Right forelimb (tissue), 1 donor: ENCODE data around the gene TRUB2.
"Not testable (repeated sequence)": the region's sequence is repeated elsewhere in the genome, so short reads cannot be mapped to it uniquely, and the experiment has no call there.

ENCODE experiments used
- DNase-seq: peaks from one replicate; pipeline ENCODE4 v3.0.0-alpha.2; 2018

Gene TRUB2

DNA sequence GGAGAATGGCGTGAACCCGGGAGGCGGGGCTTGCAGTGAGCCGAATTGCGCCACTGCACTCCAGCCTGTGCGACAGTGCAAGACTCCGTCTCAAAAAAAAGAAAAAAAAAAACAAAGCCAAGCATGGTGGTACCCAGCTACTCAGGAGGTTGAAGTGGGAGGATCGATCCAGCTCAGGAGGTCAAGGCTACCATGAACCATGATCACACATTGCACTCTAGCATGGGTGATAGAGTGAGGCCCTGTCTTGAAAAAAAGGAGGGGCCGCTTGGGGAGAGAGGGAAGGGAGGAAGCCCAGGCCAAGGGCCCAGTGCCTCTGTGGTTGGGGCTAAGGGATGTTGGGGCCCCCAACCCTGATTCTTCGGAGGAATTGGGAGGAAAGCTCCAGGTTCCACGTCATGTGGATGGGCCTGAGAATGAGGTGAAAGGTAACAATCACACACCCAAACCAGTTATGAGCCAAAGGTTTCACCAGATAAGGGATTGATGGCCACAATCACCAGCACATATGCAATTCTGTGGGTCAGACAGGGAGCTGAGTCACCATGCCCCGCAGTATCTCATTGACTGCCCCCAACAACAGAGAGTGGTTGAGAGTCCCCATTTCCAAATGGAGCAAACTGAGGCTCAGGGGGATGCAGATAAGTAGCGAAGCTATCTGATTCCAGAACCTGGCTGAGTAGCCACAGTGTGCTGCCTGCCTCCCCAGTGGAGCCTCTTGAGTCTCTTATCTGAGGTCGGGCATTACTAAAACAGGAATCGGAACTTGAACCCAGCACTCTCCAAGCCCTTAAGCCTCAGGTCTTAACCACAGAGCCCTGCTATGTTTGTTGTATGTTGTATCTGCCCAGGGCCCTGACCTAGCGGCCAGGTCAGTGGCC, 25.7 kb downstream of the TRUB2 start:
- no peak for DNase-seq

DNA sequence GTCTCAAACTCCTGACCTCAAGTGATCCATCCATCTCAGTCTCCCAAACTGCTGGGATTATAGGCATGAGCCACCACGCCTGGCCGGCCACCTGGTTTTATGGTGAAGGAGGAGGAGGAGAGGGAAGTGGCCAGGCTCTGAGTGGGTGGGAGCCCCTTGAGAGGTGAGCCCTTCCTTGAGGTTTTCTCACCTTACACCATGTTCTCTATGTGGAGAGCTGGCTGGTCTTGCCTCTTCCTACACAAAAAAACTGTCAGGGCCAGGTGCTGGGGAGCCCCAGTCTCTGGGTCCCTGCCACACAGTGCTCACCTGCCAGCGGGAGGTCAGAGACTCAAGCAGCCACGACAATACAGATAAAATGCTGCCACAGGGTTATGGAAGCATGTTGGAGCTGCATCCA, 28.1 kb downstream of the TRUB2 start:
- no peak for DNase-seq

DNA sequence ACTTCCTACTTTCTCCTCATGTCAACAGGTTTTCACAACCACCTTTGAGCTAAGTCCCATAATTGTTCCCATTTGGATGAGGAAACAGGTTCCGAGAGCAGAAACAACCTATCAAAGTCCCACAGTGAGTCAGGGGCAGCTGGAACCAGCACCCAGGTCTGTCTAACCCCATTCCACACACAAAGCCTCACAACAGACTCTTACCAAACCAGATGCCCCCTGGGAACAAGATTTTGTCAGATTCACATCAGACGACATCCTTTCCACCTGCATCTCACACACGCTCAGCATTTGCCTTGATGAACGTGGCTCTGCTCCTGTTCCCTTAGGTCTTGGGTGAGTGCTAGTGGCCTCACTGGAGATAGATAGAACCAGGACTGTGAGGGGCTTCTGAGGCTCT, 29.2 kb downstream of the TRUB2 start:
- DNase-seq: no peak

DNA sequence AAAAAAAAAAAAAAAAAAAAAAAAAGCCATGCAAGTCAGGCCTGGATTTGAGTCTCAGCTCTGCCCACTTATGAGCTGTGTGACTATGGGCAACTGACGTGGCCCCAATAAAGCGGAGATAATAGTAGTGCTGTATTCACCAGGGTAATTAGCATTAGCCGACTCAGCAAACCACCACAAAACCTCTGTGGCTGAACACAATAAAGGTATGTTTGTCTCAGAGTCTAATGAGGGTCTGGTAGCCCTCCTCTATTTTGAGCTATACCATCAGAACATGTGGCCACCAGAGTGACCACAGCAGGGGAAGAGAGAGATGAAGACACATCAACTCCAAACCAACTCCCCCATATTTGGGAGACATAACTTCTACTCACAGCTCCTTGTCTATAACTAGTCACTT, 30.2 kb downstream of the TRUB2 start:
- no peak for DNase-seq

DNA sequence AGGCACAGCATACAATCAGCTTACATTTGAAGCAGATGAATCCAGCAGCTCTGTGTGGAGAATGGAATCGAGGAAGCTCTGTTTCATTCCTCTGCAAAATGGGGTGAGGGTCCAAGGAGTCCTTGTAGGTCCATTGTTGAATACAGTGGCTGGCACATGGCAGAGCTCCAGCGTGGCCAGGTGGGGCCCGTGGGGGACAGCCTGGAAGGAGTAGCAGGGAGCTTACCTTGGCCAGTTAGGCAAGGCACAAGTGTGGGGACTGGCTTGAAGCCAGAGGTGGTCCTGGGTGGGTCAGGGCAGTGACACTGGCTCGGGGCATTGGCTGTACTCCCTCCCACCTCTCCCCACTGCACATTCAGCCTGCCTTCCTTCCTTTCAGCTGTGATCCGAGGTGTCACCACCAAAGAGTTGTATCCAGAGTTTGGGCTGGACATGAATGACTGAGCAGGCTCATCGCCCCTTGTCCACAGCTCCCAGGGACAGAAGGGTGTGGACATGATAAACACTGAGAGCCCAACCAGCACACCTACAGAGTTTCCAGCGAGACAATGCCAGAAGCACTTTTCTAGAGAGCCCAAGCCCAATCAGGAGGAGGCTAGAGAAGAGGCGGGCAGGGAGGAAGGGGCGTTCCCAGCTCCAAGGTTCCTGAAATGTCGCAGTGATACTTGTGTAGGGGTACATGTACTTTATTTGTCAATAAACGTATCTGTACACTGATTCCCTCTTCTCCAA, 33.8 kb downstream of the TRUB2 start:
- DNase-seq: no peak

DNA sequence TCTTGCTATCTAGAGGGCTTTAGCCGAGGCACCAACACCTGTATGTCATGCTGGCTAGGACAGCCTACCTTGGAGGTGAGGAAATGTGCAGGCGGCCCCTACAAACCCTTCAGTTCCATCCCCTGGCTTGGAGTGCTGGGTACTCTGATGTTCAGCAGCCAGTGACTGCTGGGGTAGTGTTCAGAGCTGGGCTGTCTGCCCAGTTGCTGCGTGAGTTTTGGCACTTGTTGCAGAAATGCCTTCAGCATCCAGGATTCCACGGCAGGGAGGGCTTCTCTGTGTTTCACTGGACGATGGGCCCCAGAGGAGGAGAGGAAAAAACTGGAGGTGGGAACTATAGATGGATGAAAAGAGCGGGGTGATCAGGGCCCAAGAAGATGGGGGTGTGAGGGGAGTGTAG, 35.8 kb downstream of the TRUB2 start:
- peak; percentile 75 for DNase-seq

DNA sequence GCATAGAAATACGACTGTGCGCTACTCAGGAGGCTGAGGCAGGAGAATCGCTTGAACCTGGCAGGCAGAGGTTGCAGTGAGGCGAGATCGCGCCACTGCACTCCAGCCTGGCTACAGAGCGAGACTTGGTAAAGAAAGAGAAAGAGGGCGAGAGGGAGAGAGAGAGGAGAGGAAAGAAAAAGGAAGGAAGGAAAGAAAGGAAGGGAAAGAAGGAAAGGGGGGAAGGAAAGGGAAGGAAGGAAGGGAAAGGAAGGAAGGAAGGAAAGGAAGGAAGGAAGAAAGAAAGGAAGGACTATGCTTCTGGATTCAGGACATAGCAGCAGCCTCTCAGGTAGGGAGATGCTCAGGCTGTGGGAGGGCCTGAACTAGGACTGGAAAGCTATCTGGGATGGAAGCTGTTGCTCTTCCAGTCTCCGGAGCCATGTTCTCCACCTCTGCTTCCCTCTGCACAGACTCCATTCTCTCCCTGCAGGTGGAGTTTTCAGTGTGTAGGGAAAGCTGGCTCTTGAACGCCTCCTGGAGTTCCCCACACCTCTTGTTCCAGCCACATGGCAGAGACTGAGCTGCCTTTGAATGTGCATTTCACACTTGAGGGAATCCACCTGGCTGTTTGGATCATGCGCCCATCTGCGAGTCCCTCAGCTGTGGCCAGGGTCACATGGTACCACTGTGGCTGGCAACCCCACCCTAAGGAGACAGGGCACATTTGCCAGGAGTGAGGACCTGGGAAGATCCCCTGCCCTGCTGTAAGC, 37.0 kb downstream of the TRUB2 start:
- no peak for DNase-seq

DNA sequence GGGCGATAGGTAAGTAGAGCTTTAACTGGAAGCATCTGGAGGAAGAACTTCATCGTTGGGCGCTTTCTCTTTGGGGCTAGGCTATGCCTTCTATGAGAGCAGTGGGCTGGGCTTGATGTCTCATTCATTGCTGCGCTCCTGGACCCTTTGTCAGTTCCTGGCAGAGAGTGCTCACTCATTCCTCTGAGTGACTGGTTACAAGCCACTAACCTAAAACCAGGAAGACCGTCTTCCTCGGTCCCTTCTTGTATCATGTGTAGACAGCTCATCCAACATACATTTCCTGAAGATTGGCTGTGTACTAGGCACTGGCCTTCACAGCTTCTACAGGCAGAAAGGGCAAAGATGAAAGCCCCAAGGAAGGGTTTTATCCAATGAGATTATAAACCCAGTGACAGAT, 39.7 kb downstream of the TRUB2 start:
- DNase-seq: no peak

DNA sequence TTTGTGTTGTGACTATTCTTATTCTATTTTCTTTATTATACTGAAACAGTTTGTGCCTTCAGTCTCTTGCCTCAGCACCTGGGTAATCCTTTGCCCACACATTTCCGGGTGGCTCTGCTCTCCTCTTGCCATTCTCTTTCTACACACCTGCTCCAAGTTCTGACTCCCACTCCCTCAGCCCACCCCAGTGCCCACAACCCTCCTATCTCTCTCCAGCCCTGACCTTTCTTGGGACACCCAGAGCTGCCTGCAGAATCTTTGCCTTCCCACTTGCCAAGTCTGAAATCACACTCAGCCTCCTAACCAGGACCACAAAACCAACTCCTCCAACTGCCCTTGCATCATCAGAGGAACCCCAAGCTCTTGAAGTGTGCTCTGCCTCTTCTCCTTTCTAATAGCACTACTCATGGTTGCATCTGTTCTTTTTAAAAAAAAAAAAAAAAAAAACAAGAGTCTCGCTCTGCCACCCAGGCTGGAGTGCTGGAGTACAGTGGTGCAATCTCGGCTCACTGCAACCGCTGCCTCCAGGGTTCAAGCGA, 42.1 kb downstream of the TRUB2 start:
- no peak for DNase-seq

DNA sequence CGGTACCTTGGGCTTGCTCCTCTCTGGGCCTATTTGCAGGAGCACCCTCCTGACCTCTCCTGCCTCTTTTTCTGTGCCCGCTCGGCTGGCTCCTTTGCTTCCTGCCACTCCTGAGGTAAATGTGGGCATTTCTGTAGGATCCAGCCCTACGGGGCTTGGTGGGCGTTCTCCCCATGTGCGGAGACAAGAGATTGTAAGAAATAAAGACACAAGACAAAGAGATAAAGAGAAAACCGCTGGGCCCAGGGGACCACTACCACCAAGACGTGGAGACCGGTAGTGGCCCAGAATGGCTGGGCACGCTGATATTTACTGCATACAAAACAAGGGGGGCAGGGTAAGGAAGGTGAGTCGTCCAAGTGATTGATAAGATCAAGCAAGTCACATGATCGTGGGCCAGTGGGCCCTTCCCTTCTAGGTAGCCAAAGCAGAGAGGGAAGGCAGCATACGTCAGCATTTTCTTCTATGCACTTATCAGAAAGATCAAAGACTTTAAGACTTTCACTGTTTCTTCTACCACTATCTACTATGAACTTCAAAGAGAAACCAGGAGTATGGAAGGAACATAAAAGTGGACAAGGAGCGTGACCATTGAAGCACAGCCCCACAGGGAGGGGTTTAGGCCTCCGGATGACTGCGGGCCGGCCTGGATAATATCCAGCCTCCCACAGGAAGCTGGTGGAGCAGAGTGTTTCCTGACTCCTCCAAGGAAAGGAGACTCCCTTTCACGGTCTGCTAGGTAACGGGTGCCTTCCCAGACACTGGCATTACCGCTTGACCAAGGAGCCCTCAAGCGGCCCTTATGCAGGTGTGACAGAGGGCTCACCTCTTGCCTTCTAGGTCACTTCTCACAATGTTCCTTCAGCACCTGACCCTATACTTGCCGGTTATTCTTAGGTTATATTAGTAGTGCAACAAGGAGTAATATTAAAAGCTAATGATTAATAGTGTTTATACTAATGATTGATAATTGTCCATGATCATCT, 42.9 kb downstream of the TRUB2 start:
- not testable (repeated sequence) for DNase-seq

DNA sequence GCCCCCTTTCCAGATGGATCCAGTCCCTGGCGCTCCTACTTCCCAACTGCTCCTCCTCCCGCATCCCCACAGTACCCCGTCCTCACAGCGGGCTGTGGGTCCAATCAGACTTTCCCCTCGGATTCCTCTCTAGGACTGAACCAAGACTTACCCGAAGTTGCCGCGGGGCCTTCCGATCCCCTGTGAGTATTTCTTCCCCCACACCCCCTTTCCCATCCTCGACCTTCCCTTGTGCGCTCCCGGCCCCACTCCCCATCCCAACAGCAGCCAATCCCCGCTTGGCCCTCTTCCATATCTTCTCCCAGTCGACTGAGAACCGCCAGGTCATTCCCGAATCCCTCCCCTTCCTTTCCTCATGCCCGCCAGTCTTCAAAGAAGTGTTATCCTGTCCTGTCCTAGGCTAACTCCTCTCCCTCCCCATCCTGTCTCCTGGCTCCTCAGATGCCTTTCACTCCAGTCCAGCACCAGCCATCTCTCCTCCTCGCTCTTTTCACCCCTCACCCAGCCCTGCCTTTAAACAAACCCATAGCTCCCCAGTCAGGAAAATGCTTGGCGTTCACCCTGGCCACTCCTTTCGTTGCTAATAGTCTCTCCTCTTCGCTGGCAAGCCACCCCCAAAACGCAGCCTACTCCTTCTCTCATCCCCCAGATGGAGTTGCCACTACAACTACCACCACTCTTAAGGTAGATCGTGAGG, 45.5 kb downstream of the TRUB2 start:
- no peak for DNase-seq

DNA sequence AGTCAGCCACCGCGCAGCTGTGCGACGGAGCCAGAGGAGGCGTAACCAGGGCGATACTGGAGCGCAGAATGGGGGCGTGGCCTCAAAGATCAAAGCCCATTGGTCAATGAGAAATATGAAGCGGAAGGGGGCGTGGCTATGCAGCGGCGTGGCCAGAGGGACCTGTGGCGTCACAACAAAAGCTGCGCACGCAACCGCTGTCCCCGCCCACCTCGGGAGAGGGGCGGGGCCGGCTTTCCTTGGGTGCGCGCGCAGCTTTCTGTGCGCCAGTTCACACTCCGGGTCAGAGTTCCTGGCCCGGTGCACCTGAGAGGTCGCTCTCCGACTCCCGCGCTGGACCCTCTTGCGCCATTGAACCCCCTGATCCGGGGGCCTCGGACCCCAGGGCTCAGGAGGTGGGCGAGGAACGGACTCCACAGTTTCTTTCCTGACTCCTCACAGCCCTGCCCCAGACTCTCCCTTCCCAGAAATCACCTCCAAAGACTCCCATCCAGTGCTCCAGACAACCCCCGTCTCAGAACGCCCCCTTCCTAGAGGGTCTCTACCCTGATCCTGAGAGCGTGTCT, 46.2 kb downstream of the TRUB2 start, which contains the start of gene SWI5:
TSS of gene SWI5 (plus strand) at position 269 of the 566 bp plus-strand sequence.
- DNase-seq: peak; percentile 100

DNA sequence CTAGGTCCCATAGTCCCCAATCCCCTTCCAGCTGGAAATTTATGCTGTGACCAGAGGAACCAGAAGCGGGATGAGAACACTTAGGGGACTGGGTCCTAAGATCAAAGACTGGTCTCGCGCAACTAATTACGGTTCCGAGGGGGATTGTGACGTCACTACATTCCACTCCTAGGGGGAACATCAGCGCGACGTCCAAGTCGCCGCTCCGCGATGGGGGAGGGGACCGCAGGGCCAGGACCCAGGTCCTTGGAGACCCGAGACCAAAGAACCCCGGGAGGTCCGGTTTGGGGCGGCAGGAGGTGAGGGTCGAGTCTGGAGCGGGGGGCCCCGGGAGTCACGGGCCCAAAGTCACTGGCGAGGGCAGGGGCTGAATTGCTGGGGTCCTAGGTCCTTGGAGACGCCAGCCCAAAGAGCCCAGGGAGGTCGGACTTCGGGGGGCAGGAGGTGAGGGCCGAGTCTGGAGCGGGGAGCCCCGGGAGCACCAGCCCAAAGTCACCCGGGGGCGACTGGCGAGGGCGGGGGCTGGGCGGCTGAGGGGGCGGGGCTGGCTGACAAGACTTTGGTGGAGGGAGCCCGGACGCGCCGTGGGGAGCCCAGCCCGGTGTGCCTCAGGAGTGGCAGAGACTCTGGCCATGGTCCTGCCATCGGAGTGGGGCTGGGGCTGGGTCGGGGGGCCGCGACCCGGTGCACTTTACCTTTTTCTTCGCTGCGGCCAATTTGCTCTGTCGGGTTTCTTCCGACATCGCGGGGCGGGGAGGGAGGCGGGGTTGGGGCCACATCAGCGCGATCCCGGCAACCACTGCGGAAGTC, 46.8 kb downstream of the TRUB2 start, which contains the start of gene GOLGA2:
TSS of gene GOLGA2 (minus strand) at position 810 of the 810 bp plus-strand sequence. CDS start at position 779, 31 bp downstream.
- no peak for DNase-seq

DNA sequence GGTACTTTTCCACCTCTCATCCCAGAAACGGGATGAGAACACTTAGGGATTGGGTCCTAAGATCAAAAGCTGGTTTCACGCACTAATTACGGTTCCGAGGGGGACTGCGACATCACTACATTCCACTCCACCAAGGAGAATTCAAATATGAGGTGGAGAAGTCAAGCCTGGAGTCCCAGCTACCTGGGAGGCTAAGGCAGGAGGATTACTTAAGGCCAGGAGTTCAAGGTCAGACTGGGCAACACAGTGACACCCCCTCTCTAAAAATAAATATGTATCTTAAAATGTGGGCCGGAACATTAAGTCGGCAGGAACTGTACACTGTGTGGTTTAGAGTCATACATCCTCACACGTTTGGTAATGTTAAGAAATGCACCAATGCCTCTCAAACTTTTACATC, 48.0 kb downstream of the TRUB2 start:
- no peak for DNase-seq

DNA sequence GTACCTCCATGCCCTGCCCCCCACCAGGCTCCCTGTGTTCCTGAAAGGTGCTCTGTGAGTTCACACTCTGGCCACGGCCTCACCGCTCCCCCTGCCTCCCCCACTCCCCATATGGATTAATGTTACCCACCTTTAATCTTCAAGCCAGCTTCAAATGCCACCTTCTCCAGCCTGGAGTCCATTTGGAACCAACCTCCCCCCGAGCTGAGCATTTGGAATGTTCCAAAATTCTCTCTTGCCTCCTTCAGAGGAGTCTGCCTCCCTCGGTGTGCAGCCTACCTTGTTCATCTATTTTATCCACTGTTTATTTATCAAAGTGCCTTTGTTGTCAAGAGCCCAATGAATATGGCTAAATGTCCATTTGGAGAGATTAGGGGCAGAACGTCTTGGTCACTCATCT, 50.7 kb downstream of the TRUB2 start:
- DNase-seq: no peak

DNA sequence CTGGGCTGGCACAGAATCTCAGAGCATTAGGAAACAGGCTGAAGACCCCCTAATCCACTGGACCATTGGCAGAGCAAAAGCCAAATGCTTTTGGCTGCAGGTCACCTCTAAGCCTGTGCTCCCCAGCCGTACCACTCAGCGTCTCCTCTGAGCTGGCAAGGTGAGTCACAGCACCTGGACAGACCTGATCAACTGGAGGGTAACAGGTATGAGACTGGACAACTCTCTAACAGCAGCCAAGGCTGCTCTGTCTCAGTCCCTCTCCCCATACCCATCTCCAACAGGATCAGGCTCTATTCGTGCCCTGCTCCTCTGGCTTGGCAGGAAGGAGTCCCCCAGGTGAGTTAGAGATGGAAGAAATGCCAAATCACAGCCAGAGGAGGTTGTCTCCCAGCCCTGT, 51.1 kb downstream of the TRUB2 start:
- no peak for DNase-seq

DNA sequence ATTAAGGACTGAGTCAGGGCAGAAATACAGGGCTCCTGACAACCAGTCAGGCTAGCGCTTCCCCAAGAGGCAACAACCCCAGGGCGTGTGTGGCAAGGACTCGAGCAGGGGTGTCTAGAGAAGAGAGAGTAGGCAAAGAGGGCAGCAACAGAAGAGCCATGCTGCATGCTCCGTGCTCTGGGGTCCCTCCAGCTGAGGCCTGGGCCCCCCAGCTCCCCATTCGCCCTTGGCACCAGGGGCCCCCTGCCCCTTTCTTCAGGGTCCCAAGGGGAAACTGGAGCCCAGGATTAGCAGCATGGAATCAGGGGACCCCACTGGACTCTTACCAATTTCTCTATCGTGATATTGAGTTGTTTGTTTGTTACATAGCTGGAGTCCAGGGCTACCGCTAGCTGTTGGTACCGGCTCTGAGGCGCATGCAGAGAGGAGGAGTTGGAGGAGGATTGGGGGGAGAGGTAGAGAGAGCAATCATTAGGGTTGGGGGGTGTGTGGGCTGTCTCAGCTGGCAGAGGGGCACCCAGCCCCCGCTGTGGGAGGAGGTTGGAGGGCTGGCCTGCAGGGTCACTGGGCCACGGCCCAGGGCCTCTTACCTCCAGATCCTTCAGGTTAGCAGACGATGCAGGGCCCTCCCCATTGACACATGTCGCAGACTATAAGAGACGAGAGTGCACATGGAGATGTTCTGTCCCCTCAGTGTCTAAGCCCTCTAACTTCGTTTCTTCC, 55.2 kb downstream of the TRUB2 start:
- DNase-seq: no peak

DNA sequence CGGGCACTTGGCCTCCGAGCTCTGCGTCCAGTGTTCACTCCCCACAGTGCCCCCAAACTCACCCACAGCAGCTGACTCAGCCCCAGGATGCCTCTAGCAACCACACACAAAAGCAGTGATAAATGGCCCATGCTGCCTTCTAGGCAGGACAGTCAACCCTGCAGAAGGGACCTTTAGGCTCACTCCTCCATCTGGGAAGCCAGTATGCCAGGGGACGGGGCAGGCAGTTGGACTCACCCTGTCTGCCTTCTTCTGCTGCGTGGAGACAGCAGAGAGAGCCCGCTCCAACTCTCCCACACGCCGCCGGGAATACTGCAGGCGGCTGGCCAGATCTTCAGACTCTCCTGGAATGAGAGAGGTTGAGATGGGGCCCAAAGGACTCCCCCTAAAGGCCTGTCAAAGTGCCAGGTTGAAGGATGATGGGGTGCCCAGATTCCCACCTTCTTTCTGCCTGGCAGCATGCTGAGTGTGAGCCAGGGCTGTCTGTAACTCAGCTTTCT, 56.8 kb downstream of the TRUB2 start:
- no peak for DNase-seq

DNA sequence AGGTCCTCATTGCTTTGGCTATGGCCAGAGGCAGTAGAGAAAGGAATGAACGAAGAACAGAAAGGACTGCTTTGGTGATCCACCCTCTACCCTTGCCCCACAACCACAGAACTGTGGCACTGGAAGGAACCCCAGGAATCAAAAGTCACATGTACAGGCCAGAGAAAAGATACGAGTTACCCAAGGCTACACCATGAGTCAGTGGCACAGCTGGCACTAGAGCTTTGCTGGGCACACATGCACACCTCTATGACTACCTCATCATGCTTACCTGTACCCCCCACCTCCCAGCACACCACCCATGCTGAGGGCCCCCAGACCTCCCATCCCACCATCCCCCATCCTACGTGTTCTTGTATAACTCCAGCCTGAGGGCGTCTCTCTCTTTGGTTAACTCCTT, 59.6 kb downstream of the TRUB2 start:
- DNase-seq: no peak
